Measurements from ENCODE around the gene PTPRE. TPM values are rescaled to one million over a fixed set of nuclear protein-coding genes. Genes with fewer than 3 reads are reported as not detected.

Gene PTPRE
- total and polyA plus RNA-seq, 4 donors = 1.5 to 12.5 (median 3.7) TPM

DNA sequence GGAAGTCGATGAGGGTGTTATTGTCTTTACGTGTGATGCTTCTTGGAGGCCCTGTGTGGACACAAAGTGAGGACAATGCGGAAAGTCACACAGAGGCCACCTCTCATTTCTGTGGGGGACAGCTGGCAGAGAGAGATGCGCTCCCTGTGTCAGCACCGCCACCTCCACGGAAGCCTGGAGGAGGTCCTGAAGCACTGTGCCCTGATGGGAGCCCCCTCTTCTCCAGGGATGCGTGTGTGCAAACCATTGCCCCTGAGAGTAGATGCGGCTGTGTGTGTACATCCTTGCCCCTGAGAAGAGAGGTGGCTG lies 2.0 kb downstream of the PTPRE start:
- Histone ChIP-seq H3K4me3 (ENCODE audit: low read depth in 1 of 3, low read length in 3 of 3) (no peak overlapping the region), H3K27ac (ENCODE audit: low read depth in 1 of 2, low read length in 2 of 2) (no peak overlapping the region), H3K36me3 (ENCODE audit: control insufficient read depth in 4 of 4, insufficient read depth in 3 of 4, low read depth in 1 of 4, low read length in 3 of 4) (no peaks in the 10 kb centered on the region), H3K9me3 (ENCODE audit: control insufficient read depth in 4 of 4, low read length in 3 of 4) (no peaks in the 10 kb centered on the region), H3K27me3 (ENCODE audit: control insufficient read depth in 4 of 4, insufficient read depth in 4 of 4, low read length in 3 of 4) (peaks cover 0 to 2% (median 0%) of the 10 kb centered on the region in 4 donors), H3K4me1 (ENCODE audit: control insufficient read depth in 4 of 4, insufficient read depth in 4 of 4, low read length in 3 of 4) (peaks cover 2 to 18% (median 9%) of the 10 kb centered on the region in 4 donors), H3K9ac (ENCODE audit: low read depth in 1 of 2, low read length in 2 of 2) (no peak overlapping the region)
- TF ChIP-seq TAF1 (conservative IDR thresholded peaks at IDR 0.05) = no peak
- no peak for TF ChIP-seq HNF4G (IDR thresholded peaks at IDR 0.05)
- no peak for TF ChIP-seq EGR1 (IDR thresholded peaks at IDR 0.05; ENCODE audit: low read depth in 2 of 2)
- TF ChIP-seq RXRA (IDR thresholded peaks at IDR 0.05) = no peak
- no peak for TF ChIP-seq SP1 (IDR thresholded peaks at IDR 0.05)
- no peak for TF ChIP-seq YY1 (IDR thresholded peaks at IDR 0.05)
- TF ChIP-seq FOXA1 (IDR thresholded peaks at IDR 0.05) = no peak
- no peak for TF ChIP-seq ZBTB33 (IDR thresholded peaks at IDR 0.05)
- TF ChIP-seq, protein P1, sequence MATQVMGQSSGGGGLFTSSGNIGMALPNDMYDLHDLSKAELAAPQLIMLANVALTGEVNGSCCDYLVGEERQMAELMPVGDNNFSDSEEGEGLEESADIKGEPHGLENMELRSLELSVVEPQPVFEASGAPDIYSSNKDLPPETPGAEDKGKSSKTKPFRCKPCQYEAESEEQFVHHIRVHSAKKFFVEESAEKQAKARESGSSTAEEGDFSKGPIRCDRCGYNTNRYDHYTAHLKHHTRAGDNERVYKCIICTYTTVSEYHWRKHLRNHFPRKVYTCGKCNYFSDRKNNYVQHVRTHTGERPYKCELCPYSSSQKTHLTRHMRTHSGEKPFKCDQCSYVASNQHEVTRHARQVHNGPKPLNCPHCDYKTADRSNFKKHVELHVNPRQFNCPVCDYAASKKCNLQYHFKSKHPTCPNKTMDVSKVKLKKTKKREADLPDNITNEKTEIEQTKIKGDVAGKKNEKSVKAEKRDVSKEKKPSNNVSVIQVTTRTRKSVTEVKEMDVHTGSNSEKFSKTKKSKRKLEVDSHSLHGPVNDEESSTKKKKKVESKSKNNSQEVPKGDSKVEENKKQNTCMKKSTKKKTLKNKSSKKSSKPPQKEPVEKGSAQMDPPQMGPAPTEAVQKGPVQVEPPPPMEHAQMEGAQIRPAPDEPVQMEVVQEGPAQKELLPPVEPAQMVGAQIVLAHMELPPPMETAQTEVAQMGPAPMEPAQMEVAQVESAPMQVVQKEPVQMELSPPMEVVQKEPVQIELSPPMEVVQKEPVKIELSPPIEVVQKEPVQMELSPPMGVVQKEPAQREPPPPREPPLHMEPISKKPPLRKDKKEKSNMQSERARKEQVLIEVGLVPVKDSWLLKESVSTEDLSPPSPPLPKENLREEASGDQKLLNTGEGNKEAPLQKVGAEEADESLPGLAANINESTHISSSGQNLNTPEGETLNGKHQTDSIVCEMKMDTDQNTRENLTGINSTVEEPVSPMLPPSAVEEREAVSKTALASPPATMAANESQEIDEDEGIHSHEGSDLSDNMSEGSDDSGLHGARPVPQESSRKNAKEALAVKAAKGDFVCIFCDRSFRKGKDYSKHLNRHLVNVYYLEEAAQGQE (IDR thresholded peaks at IDR 0.05) = no peak
- TF ChIP-seq HNF4A (conservative IDR thresholded peaks at IDR 0.05) = no peak
- no peak for TF ChIP-seq FOXA2 (IDR thresholded peaks at IDR 0.05)
- no peak for TF ChIP-seq GABPA (IDR thresholded peaks at IDR 0.05 in 1 of 2, conservative IDR thresholded peaks at IDR 0.05 in 1 of 2)
- TF ChIP-seq RAD21 (IDR thresholded peaks at IDR 0.05) = no peak
- TF ChIP-seq NR2F2 (IDR thresholded peaks at IDR 0.05) = no peak
- TF ChIP-seq, protein P2, sequence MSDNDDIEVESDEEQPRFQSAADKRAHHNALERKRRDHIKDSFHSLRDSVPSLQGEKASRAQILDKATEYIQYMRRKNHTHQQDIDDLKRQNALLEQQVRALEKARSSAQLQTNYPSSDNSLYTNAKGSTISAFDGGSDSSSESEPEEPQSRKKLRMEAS (IDR thresholded peaks at IDR 0.05) = no peak
- TF ChIP-seq ATF3 (IDR thresholded peaks at IDR 0.05) = no peak
- TF ChIP-seq JUND (IDR thresholded peaks at IDR 0.05) = no peak
- no peak for TF ChIP-seq CTCF (IDR thresholded peaks at IDR 0.05; ENCODE audit: low read depth, low read length, missing input control)
- DNase-seq (ENCODE audit: low spot score) = no peak
- WGBS = 86% methylated on average over 8 of the region's 8 CpGs

Measured in liver (tissue), 9 donors.